Naive thymus-derived CD4-positive, alpha-beta T cell (primary cell): ENCODE data around the gene LNP1. TPM values are rescaled to one million over a fixed set of nuclear protein-coding genes. Genes with fewer than 3 reads are reported as not detected.

ENCODE experiments used
- ATAC-seq: fragments of 150-1000 bp; cut with Tn5 transposase; 2 replicates; pipeline ENCODE4 v1.10.0; 2021; ENCODE audit warnings: mild to moderate bottlenecking, moderate library complexity
- CTCF ChIA-PET: fragments of 350-600 bp; sonication (Branson Sonifier 250); formaldehyde crosslinking; loops from one replicate; lab custom pipeline; 2021; ENCODE audit warnings: antibody characterized with exemption; lab: Charles Lee
- POLR2A ChIA-PET: fragments of 350-600 bp; sonication (Branson Sonifier 250); formaldehyde crosslinking; loops from one replicate; lab custom pipeline; 2021; ENCODE audit warnings: antibody characterized with exemption, inconsistent platforms; lab: Charles Lee
- DNase-seq, 9 donors: peaks; one replicate each; pipeline versions ENCODE4 v3.0.0 to v3.0.0-alpha.2; 2020 to 2022; ENCODE audit warnings: mixed read lengths in 1 of 9
- H3K27ac ChIP-seq: one replicate; pipeline ENCODE4 v1.7.0; 2013; ENCODE audit warnings: mild to moderate bottlenecking, low read depth, low read length, moderate library complexity
- H3K27me3 ChIP-seq, 2 donors: one replicate each; pipeline ENCODE4 v1.7.0; 2013; ENCODE audit warnings: low read length in 2 of 2, mild to moderate bottlenecking in 2 of 2, moderate library complexity in 2 of 2; ENCODE audit not compliant: control insufficient read depth in 2 of 2, insufficient read depth in 2 of 2
- H3K36me3 ChIP-seq, 3 experiments: 1 replicate in 2 of 3; 2 replicates in 1 of 3; pipeline ENCODE4 v1.7.0; 2013; ENCODE audit warnings: low read length in 3 of 3, mild to moderate bottlenecking in 3 of 3, moderate library complexity in 1 of 3; ENCODE audit not compliant: insufficient read depth in 3 of 3, control insufficient read depth in 2 of 3
- H3K4me1 ChIP-seq, 2 donors: one replicate each; pipeline ENCODE4 v1.7.0; 2013; ENCODE audit warnings: low read length in 2 of 2, mild to moderate bottlenecking in 2 of 2, moderate library complexity in 1 of 2; ENCODE audit not compliant: control insufficient read depth in 2 of 2, insufficient read depth in 2 of 2
- H3K4me3 ChIP-seq: 2 replicates; pipeline ENCODE4 v1.7.0; 2013; ENCODE audit warnings: mild to moderate bottlenecking, low read length
- H3K9me3 ChIP-seq, 3 experiments: 1 replicate in 2 of 3; 2 replicates in 1 of 3; pipeline ENCODE4 v1.7.0; 2013; ENCODE audit warnings: low read length in 3 of 3; ENCODE audit not compliant: control insufficient read depth in 2 of 3
- H3K27ac Mint-ChIP-seq, 9 donors: one replicate each; pipeline ENCODE4 v1.8.0; 2020 to 2022; ENCODE audit warnings: mixed read lengths in 9 of 9, mild to moderate bottlenecking in 8 of 9, moderate library complexity in 5 of 9, inconsistent platforms in 2 of 9
- H3K27me3 Mint-ChIP-seq, 5 donors: one replicate each; pipeline ENCODE4 v1.8.0; 2021 to 2022; ENCODE audit warnings: mixed read lengths in 5 of 5, mild to moderate bottlenecking in 1 of 5
- H3K36me3 Mint-ChIP-seq, 5 donors: one replicate each; pipeline ENCODE4 v1.8.0; 2020 to 2022; ENCODE audit warnings: mixed read lengths in 5 of 5, mild to moderate bottlenecking in 3 of 5, inconsistent platforms in 1 of 5
- H3K4me1 Mint-ChIP-seq, 7 donors: one replicate each; pipeline ENCODE4 v1.8.0; 2020 to 2022; ENCODE audit warnings: mixed read lengths in 7 of 7, mild to moderate bottlenecking in 3 of 7, inconsistent platforms in 1 of 7
- H3K4me3 Mint-ChIP-seq, 10 donors: one replicate each; pipeline ENCODE4 v1.8.0; 2020 to 2022; ENCODE audit warnings: mild to moderate bottlenecking in 10 of 10, mixed read lengths in 10 of 10, moderate library complexity in 6 of 10, inconsistent platforms in 2 of 10
- H3K9me3 Mint-ChIP-seq, 11 donors: one replicate each; pipeline ENCODE4 v1.8.0; 2020 to 2022; ENCODE audit warnings: mixed read lengths in 11 of 11, mild to moderate bottlenecking in 4 of 11, inconsistent platforms in 1 of 11, moderate library complexity in 1 of 11
- intact Hi-C, 2 donors: fragments of 100-400 bp; cut with micrococcal nuclease; formaldehyde crosslinking; loops; one replicate each; pipeline ENCODE4 v1.15.1; 2023
- polyA plus RNA-seq, 2 donors: library from polyadenylated mRNA; unstranded; fragments of 300-500 nt; fragmentation: Illumina TruSeq; gene quantifications; one replicate each; pipeline ENCODE4 v1.2.3, GENCODE V29; 2021
- total RNA-seq, 6 experiments: library from RNA in 5 of 6; stranded (reverse) in 5 of 6; gene quantifications; 1 replicate in 5 of 6; 2 replicates in 1 of 6; pipeline ENCODE4 v1.2.3 and lab custom pipeline; 2021 to 2026

LNP1 gene
- total and polyA plus RNA-seq, 7 experiments from 2014 or later = 0.37 to 2.4 (median 1.2) TPM

DNA sequence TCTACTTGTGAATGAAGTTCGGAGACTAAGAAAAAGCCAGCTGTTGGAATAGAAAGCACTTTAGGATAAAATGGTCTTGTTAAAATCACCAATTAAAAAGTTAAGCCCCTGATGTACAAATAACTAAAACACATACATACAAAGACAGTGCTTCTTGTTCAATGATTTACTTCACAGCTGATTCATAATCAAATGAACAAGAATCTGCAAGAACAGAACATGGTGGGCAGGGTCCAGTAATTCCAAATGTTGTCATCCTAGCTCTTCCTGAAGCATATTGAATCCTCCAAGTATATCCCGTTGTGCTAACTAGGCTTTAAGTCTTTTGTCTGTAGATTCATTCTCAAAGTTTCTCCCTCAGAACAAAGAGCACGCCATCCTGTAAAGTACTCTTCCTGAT lies 42.3 kb upstream of the LNP1 start:
- no peaks in the 10 kb centered on the region for H3K27me3 ChIP-seq
- ChIA-PET CTCF (no interaction called here), POLR2A (no interaction called here)
- peaks cover 0 to 6% (median 3%) of the 10 kb centered on the region in 11 donors for H3K9me3 Mint-ChIP-seq
- H3K4me1 ChIP-seq = no peaks in the 10 kb centered on the region
- H3K9me3 ChIP-seq = no peaks in the 10 kb centered on the region
- peaks cover 0 to 35% (median 0%) of the 10 kb centered on the region in 3 experiments for H3K36me3 ChIP-seq
- H3K4me3 ChIP-seq = no peak overlapping the region
- intact Hi-C loops = no loop called here
- H3K27ac Mint-ChIP-seq = peak overlapping the region in 5 of 9 donors; percentile 14 to 80 (median 38)
- H3K27ac ChIP-seq = no peak overlapping the region
- ATAC-seq (no peak), DNase-seq (no peak)
- peaks cover 0 to 7% (median 0%) of the 10 kb centered on the region in 7 donors for H3K4me1 Mint-ChIP-seq
- no peak overlapping the region for H3K4me3 Mint-ChIP-seq
- no peaks in the 10 kb centered on the region for H3K27me3 Mint-ChIP-seq
- H3K36me3 Mint-ChIP-seq = peaks cover 19 to 54% (median 31%) of the 10 kb centered on the region in 5 donors

DNA sequence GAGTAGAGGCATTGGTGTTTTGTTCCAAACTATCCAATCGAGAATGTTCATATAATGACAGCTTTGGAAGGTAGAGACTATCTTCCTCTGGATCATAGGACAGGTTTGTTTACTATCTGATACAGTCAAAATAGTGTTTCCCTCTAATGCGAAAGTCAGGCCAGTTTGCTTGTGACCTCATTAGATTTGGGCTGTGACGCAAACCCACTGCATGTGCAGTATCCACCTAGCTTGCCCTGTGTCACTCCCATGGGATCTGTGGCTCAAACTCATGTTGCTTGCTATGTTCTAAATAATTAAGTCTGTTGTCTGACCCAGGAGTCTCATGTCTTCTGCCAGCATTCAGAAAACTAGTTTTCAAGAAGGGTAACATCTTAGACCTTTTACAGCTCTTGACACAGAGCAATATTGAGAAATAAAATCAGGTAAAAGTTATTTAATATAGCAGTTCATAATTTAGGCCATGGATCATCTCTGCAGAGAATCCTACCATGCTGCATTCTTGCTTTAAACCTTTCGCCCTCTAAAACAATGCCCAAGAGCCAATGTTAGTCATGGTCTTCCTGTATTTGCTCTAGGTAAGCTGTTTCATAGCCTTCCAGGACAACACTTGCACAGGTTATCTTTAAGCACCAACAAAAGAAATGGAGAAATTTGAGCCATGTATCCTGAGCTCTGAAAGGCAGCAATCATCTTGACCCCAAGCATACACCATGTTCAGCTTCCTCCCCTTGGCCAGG lies 40.4 kb upstream of the LNP1 start:
- intact Hi-C loops = no loop called here
- peaks cover 0 to 7% (median 0%) of the 10 kb centered on the region in 7 donors for H3K4me1 Mint-ChIP-seq
- peaks cover 0 to 6% (median 3%) of the 10 kb centered on the region in 11 donors for H3K9me3 Mint-ChIP-seq
- H3K4me3 ChIP-seq = no peak overlapping the region
- H3K4me1 ChIP-seq = no peaks in the 10 kb centered on the region
- ATAC-seq = no peak
- H3K27ac ChIP-seq = no peak overlapping the region
- peaks cover 11 to 67% (median 33%) of the 10 kb centered on the region in 5 donors for H3K36me3 Mint-ChIP-seq
- POLR2A ChIA-PET = interaction anchor here (0.6 kb wide), 1 partner anchor 22 kb away, joined by 3 read pairs; no protein-coding TSS in a partner anchor
- CTCF ChIA-PET = interaction anchor here (0.6 to 0.9 kb wide), 3 partner anchors 10 to 803 kb away, joined by 3 read pairs; no protein-coding TSS in a partner anchor
- no peaks in the 10 kb centered on the region for H3K27me3 ChIP-seq
- peaks cover 0 to 28% (median 0%) of the 10 kb centered on the region in 3 experiments for H3K36me3 ChIP-seq
- no peaks in the 10 kb centered on the region for H3K9me3 ChIP-seq
- no peaks in the 10 kb centered on the region for H3K27me3 Mint-ChIP-seq
- H3K4me3 Mint-ChIP-seq = no peak overlapping the region
- DNase-seq = no peak
- peak overlapping the region in 4 of 9 donors; percentile 12 to 66 (median 18) for H3K27ac Mint-ChIP-seq

DNA sequence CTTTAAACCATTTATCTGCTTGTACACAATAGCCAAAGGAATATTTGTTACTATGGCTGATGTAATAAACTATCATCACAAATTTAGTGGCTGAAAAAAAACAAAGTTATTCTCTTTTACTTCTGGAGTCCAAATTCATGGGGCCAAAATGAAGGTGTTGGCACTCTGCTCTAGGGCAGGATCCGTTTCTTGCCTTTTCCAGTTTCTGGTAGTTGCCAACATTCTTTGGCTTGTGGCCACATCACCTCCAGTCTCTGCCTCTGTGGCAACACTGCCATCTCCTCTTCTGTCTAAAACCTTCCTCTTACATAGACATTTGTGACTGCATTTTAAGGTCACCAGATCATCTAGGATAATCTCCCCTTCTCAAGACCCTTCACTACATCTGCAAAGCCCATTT lies 39.4 kb upstream of the LNP1 start:
- peaks cover 0 to 6% (median 3%) of the 10 kb centered on the region in 11 donors for H3K9me3 Mint-ChIP-seq
- POLR2A ChIA-PET = interaction anchor here (0.5 kb wide), 1 partner anchor 347 kb away, joined by 4 read pairs; the partner anchor contains the start of gene TFG
- no peak for DNase-seq
- no peaks in the 10 kb centered on the region for H3K27me3 Mint-ChIP-seq
- Histone ChIP-seq H3K4me3 (no peak overlapping the region), H3K27me3 (no peaks in the 10 kb centered on the region), H3K4me1 (no peaks in the 10 kb centered on the region), H3K9me3 (no peaks in the 10 kb centered on the region), H3K27ac (no peak overlapping the region), H3K36me3 (peaks cover 0 to 35% (median 7%) of the 10 kb centered on the region in 3 experiments)
- H3K4me1 Mint-ChIP-seq = peaks cover 0 to 7% (median 0%) of the 10 kb centered on the region in 7 donors
- no peak for ATAC-seq
- no peak overlapping the region for H3K4me3 Mint-ChIP-seq
- CTCF ChIA-PET = interaction anchor here (0.6 kb wide), 2 partner anchors 10 to 802 kb away, joined by 3 read pairs; no protein-coding TSS in a partner anchor
- peaks cover 11 to 68% (median 36%) of the 10 kb centered on the region in 5 donors for H3K36me3 Mint-ChIP-seq
- H3K27ac Mint-ChIP-seq = no peak overlapping the region
- intact Hi-C loops = no loop called here

DNA sequence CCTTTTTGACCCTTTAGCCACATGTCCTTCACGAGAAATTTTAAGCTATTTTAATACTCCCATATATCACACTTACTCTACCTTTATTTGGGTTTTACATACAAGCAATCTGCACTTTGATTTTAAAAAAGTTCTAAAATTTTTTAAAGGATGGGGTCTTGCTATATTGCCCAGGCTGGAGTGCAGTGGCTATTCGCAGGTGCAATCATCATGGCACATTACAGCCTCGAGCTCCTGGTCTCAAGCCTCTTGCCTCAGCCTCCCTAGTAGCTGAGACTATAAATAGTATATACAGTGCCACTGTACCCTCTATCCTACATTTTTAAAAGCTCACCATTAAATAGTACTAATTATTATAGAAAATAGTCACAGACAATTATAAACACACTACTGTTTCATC lies 36.9 kb upstream of the LNP1 start:
- ChIA-PET CTCF (interaction anchor here (0.9 kb wide), 1 partner anchor 9 kb away, joined by 3 read pairs; no protein-coding TSS in a partner anchor), POLR2A (interaction anchor here (0.6 to 0.7 kb wide), 2 partner anchors 26 to 1127 kb away, joined by 3 to 4 read pairs; no protein-coding TSS in a partner anchor)
- ATAC-seq (no peak), DNase-seq (no peak)
- H3K36me3 ChIP-seq = peaks cover 0 to 47% (median 7%) of the 10 kb centered on the region in 3 experiments
- intact Hi-C loops = no loop called here
- H3K4me1 ChIP-seq = no peaks in the 10 kb centered on the region
- no peak overlapping the region for H3K27ac ChIP-seq
- Mint-ChIP-seq H3K4me1 (peaks cover 0 to 5% (median 0%) of the 10 kb centered on the region in 7 donors), H3K36me3 (peaks cover 11 to 65% (median 41%) of the 10 kb centered on the region in 5 donors), H3K27ac (no peak overlapping the region), H3K9me3 (peaks cover 0 to 6% (median 3%) of the 10 kb centered on the region in 11 donors), H3K4me3 (no peak overlapping the region), H3K27me3 (no peaks in the 10 kb centered on the region)
- no peaks in the 10 kb centered on the region for H3K27me3 ChIP-seq
- H3K9me3 ChIP-seq = no peaks in the 10 kb centered on the region
- no peak overlapping the region for H3K4me3 ChIP-seq

DNA sequence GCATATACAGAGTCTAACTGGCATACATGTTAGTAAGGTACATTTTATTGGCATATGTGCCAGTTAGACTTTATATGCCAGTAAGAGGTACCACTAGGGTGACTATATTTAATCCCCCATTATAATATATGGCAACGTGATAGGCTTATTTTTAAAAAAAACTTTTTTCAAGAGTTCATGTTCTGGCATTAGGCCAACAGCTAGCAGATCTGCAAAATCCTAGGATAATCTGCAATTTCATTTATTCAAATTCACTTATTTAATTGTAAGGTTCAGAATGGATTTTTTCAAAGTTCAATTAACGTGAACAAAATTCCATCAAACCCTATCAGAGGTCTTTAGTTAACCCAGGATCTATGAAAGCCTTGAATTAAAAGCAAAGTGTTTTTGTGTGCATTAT lies 34.9 kb upstream of the LNP1 start:
- Mint-ChIP-seq H3K27ac (peak overlapping the region in 1 of 9 donors; percentile 49), H3K4me3 (no peak overlapping the region), H3K4me1 (peaks cover 0 to 2% (median 0%) of the 10 kb centered on the region in 7 donors), H3K27me3 (no peaks in the 10 kb centered on the region), H3K36me3 (peaks cover 5 to 56% (median 41%) of the 10 kb centered on the region in 5 donors), H3K9me3 (peaks cover 0 to 5% (median 3%) of the 10 kb centered on the region in 11 donors)
- ChIA-PET POLR2A (interaction anchor here (1.7 kb wide), 1 partner anchor 31 kb away, joined by 4 read pairs; no protein-coding TSS in a partner anchor), CTCF (no interaction called here)
- H3K27me3 ChIP-seq = no peaks in the 10 kb centered on the region
- H3K27ac ChIP-seq = no peak overlapping the region
- peaks cover 6 to 62% (median 7%) of the 10 kb centered on the region in 3 experiments for H3K36me3 ChIP-seq
- DNase-seq = no peak
- H3K4me1 ChIP-seq = no peaks in the 10 kb centered on the region
- intact Hi-C loops = no loop called here
- no peak for ATAC-seq
- H3K4me3 ChIP-seq = no peak overlapping the region
- H3K9me3 ChIP-seq = no peaks in the 10 kb centered on the region

DNA sequence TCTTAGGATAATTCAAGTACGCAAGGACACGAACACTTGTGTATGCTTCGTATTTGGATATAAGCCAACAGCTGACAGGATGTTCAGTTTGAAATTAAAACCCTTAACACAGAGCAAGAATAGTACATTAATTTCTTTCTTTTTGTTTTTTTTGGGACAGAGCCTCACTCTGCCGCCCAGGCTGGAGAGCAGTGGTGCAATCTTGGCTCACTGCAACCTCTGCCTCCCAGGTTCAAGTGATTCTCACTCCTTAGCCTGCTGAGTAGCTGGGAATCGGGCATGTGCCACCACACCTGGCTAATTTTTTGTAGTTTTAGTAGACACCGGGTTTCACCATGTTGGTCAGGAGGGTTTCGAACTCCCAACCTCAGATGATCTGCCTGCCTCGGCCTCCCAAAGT lies 32.9 kb upstream of the LNP1 start:
- peak overlapping the region in 1 of 9 donors; percentile 38 for H3K27ac Mint-ChIP-seq
- Histone ChIP-seq H3K36me3 (peaks cover 7 to 67% (median 8%) of the 10 kb centered on the region in 3 experiments), H3K27me3 (no peaks in the 10 kb centered on the region), H3K9me3 (no peaks in the 10 kb centered on the region), H3K4me3 (no peak overlapping the region), H3K27ac (no peak overlapping the region), H3K4me1 (no peaks in the 10 kb centered on the region)
- POLR2A ChIA-PET = no interaction called here
- H3K4me1 Mint-ChIP-seq = peaks cover 0 to 2% (median 0%) of the 10 kb centered on the region in 7 donors
- peaks cover 0 to 3% (median 0%) of the 10 kb centered on the region in 11 donors for H3K9me3 Mint-ChIP-seq
- H3K4me3 Mint-ChIP-seq = no peak overlapping the region
- H3K27me3 Mint-ChIP-seq = no peaks in the 10 kb centered on the region
- peaks cover 0 to 55% (median 24%) of the 10 kb centered on the region in 5 donors for H3K36me3 Mint-ChIP-seq
- intact Hi-C loops = no loop called here
- no peak for ATAC-seq
- CTCF ChIA-PET = no interaction called here
- DNase-seq = no peak
